Measurements from ENCODE around the gene CDHR3. TPM values are rescaled to one million over a fixed set of nuclear protein-coding genes. Genes with fewer than 3 reads are reported as not detected.

CDHR3 gene
- total RNA-seq, 1 experiment from 2014 or later = 8.7 TPM

DNA sequence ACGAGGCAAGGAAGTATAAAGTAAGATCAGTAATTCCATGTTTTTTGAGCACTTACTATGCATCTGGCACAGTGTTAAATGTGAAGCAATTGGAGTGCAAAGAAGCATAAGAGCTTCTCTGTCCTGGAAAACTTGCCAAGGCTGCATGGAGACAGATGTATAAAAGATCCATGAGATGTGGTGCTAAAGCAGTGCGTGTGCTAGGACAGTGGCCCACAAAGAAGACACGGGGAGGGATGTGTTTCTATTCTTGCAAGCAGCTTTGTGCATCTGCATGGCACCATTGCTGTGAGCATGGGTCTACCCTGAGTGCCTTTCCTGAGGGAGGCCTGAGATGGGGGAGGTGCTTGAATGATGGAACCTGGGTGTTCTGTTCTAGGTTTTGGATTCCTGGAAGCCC is 5.1 kb upstream of the CDHR3 start:
- ChIA-PET POLR2A (ENCODE audit: unreplicated experiment) (no interaction called here), CTCF (no interaction called here)
- BruUV-seq (replicated peaks) = no TSS peak
- no peak overlapping the region for H3K4me3 ChIP-seq
- H3K36me3 ChIP-seq (ENCODE audit: low read depth) = no peaks in the 10 kb centered on the region
- H2AFZ ChIP-seq = no peak overlapping the region
- no peaks in the 10 kb centered on the region for H3K4me1 ChIP-seq (replicated peaks; ENCODE audit: insufficient read depth)
- no peaks in the 10 kb centered on the region for H3K9me2 ChIP-seq (ENCODE audit: insufficient read depth)
- no peak overlapping the region for H3K4me2 ChIP-seq
- no peaks in the 10 kb centered on the region for H4K20me1 ChIP-seq (ENCODE audit: insufficient read depth)
- no peaks in the 10 kb centered on the region for H3K9me3 ChIP-seq (ENCODE audit: insufficient read depth, low read depth)
- intact Hi-C loops (cut with micrococcal nuclease; ENCODE audit: unreplicated experiment) = no loop called here
- DNase-seq = no peak
- TF ChIP-seq EZH2 (IDR thresholded peaks at IDR 0.05; ENCODE audit: low read depth) = no peak
- TF ChIP-seq, protein P1, sequence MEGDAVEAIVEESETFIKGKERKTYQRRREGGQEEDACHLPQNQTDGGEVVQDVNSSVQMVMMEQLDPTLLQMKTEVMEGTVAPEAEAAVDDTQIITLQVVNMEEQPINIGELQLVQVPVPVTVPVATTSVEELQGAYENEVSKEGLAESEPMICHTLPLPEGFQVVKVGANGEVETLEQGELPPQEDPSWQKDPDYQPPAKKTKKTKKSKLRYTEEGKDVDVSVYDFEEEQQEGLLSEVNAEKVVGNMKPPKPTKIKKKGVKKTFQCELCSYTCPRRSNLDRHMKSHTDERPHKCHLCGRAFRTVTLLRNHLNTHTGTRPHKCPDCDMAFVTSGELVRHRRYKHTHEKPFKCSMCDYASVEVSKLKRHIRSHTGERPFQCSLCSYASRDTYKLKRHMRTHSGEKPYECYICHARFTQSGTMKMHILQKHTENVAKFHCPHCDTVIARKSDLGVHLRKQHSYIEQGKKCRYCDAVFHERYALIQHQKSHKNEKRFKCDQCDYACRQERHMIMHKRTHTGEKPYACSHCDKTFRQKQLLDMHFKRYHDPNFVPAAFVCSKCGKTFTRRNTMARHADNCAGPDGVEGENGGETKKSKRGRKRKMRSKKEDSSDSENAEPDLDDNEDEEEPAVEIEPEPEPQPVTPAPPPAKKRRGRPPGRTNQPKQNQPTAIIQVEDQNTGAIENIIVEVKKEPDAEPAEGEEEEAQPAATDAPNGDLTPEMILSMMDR (conservative IDR thresholded peaks at IDR 0.05) = no peak
- no peaks in the 10 kb centered on the region for H3K79me2 ChIP-seq (ENCODE audit: low read depth)
- no peaks in the 10 kb centered on the region for H3F3A ChIP-seq (ENCODE audit: insufficient read depth, low read depth)
- no peak overlapping the region for H3K27ac ChIP-seq
- no peaks in the 10 kb centered on the region for H3K27me3 ChIP-seq (ENCODE audit: insufficient read depth, low read depth)

DNA sequence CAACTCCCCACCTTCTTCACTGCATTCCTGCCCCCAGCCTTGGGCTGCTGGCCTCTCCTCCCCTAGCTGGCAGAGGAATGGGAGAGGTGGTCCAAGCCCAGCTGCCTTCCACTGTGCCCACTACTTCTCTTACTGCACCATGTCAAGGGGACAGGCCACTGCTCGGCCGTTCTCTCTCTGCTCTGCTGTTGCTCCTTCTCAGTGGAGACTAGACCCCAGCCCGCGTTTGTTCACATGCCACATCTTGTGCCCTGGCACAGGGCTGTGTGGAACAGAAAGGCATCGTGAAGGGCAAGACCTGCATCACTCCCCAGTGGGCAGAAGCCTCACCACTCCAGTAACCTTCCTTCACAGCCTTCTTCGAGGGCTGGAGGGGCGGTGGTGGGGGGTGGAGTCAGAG is 711 bp upstream of the CDHR3 start:
- DNase-seq = no peak
- H3K4me3 ChIP-seq = no peak overlapping the region
- H3K36me3 ChIP-seq (ENCODE audit: low read depth) = no peaks in the 10 kb centered on the region
- CTCF ChIA-PET = interaction anchor here (0.6 kb wide), 1 partner anchor 23 kb away, joined by 3 read pairs; no protein-coding TSS in a partner anchor
- no peak for TF ChIP-seq EZH2 (IDR thresholded peaks at IDR 0.05; ENCODE audit: low read depth)
- TF ChIP-seq, protein P1 (conservative IDR thresholded peaks at IDR 0.05) = no peak
- no peaks in the 10 kb centered on the region for H3K9me3 ChIP-seq (ENCODE audit: insufficient read depth, low read depth)
- H3K79me2 ChIP-seq (ENCODE audit: low read depth) = no peaks in the 10 kb centered on the region
- H3K27ac ChIP-seq = no peak overlapping the region
- no peak overlapping the region for H3K4me2 ChIP-seq
- H4K20me1 ChIP-seq (ENCODE audit: insufficient read depth) = no peaks in the 10 kb centered on the region
- no peaks in the 10 kb centered on the region for H3K9me2 ChIP-seq (ENCODE audit: insufficient read depth)
- POLR2A ChIA-PET (ENCODE audit: unreplicated experiment) = no interaction called here
- intact Hi-C loops (cut with micrococcal nuclease; ENCODE audit: unreplicated experiment) = no loop called here
- BruUV-seq (replicated peaks) = no TSS peak
- no peak overlapping the region for H2AFZ ChIP-seq
- no peaks in the 10 kb centered on the region for H3K4me1 ChIP-seq (replicated peaks; ENCODE audit: insufficient read depth)
- H3F3A ChIP-seq (ENCODE audit: insufficient read depth, low read depth) = no peaks in the 10 kb centered on the region
- H3K27me3 ChIP-seq (ENCODE audit: insufficient read depth, low read depth) = no peaks in the 10 kb centered on the region

DNA sequence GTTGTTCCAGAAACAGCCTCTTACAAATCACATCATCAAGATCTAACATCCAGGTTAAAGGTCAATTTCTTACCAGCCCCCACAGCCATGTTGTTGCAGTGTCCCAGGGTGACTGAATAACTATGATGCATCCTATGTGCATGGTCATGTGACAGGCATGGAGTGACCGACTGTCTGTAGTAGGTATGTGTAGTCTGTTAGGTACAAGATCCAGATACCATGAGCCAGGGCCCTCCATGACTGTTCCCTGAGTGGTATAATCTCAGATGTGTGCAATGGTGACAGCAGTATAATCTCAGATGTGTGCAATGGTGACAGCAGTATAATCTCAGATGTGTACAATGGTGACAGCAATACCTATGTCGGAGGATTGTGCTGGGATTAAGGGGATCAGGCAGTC is 8.8 kb downstream of the CDHR3 start:
- POLR2A ChIA-PET (ENCODE audit: unreplicated experiment) = no interaction called here
- CTCF ChIA-PET = interaction anchor here (0.6 kb wide), 1 partner anchor 571 kb away, joined by 3 read pairs; no protein-coding TSS in a partner anchor

More for the DNA sequence above, 8.8 kb downstream of the CDHR3 start:
- no peaks in the 10 kb centered on the region for H3K36me3 ChIP-seq (ENCODE audit: low read depth)
- BruUV-seq (replicated peaks) = no TSS peak
- no peaks in the 10 kb centered on the region for H3F3A ChIP-seq (ENCODE audit: insufficient read depth, low read depth)
- H3K9me2 ChIP-seq (ENCODE audit: insufficient read depth) = no peaks in the 10 kb centered on the region
- TF ChIP-seq EZH2 (IDR thresholded peaks at IDR 0.05; ENCODE audit: low read depth) = no peak
- TF ChIP-seq, protein P1 (conservative IDR thresholded peaks at IDR 0.05) = no peak
- H2AFZ ChIP-seq = no peak overlapping the region
- no peak overlapping the region for H3K4me2 ChIP-seq
- H3K79me2 ChIP-seq (ENCODE audit: low read depth) = no peaks in the 10 kb centered on the region
- intact Hi-C loops (cut with micrococcal nuclease; ENCODE audit: unreplicated experiment) = no loop called here
- no peak for DNase-seq
- H4K20me1 ChIP-seq (ENCODE audit: insufficient read depth) = no peaks in the 10 kb centered on the region
- H3K27me3 ChIP-seq (ENCODE audit: insufficient read depth, low read depth) = no peaks in the 10 kb centered on the region
- H3K27ac ChIP-seq = no peak overlapping the region
- no peaks in the 10 kb centered on the region for H3K4me1 ChIP-seq (replicated peaks; ENCODE audit: insufficient read depth)
- H3K9me3 ChIP-seq (ENCODE audit: insufficient read depth, low read depth) = no peaks in the 10 kb centered on the region
- H3K4me3 ChIP-seq = no peak overlapping the region
